CD4-positive, alpha-beta T cell treated with Interferon gamma for 1 hour (primary cell): ENCODE results near the gene TMC1.

Source experiments
- DNase-seq: peaks from one replicate; pipeline ENCODE4 v3.0.0-alpha.2; 2020

Gene TMC1

DNA sequence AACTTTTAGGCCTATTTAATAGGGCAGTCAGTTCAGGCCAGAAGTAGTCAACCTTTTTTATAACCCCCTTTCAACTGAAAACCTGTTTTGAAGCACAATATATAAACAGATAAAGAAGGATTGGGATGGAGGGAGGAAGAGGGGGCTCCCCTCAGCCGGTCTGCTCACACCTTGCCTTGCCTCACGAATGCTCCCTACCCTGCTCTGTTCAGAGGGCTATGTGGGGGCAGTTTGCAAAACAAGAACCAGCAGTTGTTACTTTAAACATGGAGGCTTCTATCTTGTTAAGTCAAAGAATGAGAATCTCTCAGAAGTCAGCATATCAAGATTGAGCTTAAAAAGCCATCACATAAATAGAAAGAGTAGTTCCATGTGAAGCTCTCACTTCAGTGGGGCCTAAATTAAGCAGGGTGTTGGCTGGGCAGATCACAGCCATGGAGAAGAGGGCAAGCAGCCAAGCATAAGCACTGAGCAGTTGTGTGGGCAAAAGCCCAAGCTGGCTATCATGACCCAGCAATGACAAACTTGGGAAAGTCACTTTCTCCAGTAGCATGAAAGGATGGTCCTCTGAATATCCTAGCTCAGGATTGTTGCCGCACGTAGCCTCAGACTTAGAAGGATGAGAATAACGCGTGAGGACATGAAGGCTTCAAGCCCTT, 360.8 kb downstream of the TMC1 start:
- no peak for DNase-seq

DNA sequence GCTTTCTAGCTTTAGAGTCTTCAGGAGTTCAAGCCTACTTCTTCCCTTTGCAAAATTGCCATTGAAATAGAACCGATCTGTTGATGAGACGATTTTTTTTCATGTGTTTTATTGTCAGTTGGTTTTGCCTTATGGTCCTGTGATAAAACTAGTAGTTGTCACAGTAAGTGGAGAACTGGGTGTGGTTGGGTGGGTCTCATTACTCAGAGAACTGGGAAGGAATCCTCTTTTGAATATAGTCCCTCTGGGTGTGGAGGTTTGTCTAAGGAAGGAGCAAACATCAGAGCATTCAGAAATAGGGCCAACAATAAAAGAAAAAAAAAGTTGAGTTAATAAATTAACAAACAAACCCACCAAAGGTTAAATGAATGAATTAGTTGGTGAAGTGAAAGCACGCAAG, 362.5 kb downstream of the TMC1 start:
- DNase-seq = no peak

DNA sequence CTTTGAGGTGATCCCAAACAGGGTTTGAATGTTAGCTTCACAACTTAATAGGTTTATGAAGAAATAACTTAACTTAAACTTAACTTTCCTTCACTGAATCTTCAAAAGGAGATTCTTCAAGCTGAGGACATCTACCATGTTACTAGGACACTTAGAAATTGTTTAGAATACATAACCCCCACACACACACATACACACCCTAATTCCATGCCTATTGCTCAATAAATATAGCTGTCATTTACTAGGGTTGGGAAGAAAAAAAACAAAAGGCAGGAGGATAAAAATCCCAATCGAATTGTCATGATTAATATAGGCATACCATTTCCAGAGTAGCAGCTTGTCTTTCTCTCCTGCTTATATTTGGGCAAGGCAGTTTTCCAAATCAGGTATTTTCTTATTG, 363.1 kb downstream of the TMC1 start:
- no peak for DNase-seq
